NCI-H226 (cell line): Measurements from ENCODE around the gene GSAP.

Experiments
- DNase-seq: peaks from one replicate; pipeline ENCODE4 v3.0.0-alpha.2; 2015

The GSAP gene

DNA sequence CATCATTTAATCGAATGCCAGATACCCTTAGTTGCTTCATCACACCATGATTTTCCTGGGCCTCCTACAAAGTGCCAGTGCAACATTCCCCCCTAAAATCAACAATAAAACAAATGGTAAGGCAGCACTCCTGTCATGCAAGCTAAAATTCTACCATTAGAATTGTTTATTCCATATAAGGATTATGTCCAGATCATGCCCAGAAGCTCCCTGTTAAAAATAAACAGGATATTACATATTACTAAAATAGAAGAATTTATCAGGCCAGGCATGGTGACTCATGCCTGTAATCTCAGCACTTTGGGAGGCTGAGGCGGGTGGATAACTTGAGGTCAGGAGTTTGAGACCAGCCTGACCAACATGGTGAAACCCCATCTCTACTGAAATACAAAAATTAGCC, 140.5 kb downstream of the GSAP start:
- DNase-seq: peak; percentile 56

DNA sequence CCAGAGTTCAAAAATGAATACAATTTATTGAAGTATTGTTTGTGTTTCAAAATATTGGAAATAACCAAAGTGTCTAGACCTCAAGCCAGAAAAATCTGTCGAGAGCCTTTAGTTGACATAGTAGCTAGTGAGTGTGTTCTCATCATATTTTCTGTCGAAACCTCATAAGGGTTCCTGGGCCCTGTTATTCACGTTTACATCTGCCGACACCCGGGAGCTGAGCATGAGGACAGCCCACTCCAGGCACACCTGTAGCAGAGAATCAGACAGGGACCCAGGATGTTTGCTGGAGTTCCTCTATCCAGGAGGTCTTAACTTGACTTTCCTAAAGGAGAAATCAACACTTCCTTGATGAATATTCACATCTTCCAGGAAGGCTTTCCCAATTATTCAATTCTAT, 144.4 kb downstream of the GSAP start:
- DNase-seq: no peak

DNA sequence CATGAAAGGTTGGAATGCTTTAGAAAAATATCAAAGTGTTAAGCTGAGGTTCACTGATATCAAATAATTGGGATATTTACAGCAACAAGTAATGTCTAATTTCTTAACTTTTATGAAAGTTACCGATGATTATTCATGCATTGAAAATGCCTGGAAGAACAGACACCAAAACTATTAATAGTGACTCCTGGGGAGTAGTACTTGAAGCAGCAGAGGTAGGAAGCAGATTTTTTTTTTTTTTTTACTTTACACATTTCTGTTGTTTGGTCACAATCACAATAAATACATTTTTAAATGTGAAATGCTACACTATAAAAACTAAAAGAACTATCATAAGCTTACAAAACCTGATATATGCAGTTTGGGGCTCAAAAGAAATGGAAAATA, 146.1 kb downstream of the GSAP start:
- DNase-seq: no peak

DNA sequence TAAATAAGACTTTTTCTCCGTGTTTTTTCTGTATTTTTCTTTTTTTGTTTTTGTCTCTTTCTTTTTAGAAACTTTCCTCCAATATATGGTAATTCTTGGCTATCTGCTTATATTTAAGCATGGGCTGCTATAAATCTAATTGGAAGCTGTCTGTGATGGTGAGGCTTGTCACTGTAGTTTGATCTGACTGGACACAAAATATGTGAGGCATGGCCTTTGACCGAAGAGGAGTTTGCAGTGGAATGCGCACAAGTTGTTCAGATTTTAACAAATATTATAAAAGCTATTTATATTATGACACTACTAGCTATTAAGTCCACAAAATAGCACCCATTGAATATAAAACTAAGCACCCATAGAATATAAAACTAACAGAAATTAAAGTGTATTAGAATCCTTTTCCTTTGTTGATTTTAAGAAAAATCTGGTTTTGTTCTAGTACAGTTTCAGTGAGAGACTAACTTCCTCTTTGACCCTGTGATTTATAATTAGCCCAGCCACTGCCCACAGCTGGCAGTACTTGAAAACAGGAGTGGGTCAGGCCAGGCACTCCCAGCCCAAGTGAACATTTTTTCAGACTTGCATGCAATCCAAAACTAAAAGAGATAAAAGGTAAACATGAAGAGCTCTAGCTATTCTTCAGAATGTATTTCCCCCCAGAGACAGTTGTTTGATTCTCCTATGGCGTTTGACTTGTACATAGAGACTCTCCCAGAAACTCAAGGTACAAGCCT, 146.6 kb downstream of the GSAP start:
- no peak for DNase-seq

DNA sequence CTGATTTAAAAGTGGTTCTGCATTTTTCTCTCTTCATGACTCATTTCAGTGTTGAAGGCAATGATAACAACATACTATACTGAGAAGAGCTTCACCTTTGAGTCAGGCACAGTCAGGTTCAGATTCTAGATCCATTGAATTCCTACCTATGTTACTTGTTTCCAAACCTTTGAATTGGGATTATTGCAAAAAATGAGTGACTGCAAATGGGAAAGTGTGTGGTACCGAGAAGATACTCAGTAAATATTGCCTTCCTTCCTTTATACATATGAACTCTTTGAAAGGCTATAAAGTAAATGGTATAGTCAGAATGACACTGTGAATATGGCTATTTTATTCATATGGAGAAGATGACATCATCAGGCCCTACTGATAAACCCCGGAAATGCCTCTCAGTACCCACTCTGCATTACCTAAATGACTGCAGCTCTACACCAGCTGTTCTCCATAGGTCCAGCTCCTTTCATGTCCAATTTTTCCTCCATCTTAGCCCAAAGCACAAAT, 149.8 kb downstream of the GSAP start:
- DNase-seq: peak; percentile 70

DNA sequence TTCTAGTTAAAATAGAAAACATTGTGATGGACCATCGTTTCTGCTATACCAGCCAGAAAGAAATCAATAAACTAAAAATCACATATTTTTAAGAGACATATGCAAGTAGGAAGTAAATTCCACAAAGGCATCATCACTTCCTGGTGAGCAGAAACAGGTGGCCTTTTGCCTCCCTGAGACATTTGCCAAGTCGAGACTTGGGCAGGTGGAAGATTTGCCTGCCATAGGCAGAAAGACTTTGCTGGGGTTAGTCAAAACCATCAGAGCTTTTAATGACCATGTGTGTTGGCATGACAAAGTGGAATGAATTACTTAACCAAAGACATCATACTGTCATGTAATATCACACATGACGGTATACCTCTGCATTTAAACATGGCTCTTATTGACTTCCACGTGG, 150.5 kb downstream of the GSAP start:
- DNase-seq: no peak

DNA sequence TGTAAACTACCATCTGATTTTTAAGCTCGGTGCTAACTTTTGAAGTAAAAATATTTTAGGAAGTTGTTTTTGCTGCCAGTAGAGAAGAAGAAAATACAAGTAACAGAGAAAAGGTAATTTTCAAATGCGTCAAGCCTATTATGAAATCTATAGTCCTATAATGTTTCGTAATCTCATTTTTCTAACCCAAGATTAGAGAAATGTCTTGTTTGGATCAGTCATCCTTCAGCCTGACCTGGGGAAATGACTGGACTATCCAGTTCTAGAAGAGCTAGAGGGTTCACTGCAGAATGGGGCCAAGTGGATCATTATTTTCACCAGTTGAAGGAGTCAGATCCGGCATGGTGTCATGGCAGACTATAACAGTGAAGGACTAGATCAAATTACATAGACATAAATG, 153.8 kb downstream of the GSAP start:
- no peak for DNase-seq
